Progenitor cell of endocrine pancreas (in vitro differentiated cells): ENCODE results near the gene BICDL1. TPM values are rescaled to one million over a fixed set of nuclear protein-coding genes. Genes with fewer than 3 reads are reported as not detected.
A peak's percentile ranks its signal among the peaks of the same experiment; 100 is the strongest.

Experiments used
- DNase-seq: peaks from one replicate; pipeline ENCODE4 v3.0.0; 2021; ENCODE audit warnings: low spot score; ENCODE audit not compliant: unreplicated experiment
- H3K27ac Mint-ChIP-seq: 2 replicates; pipeline ENCODE4 v1.8.0; 2021; ENCODE audit warnings: mild to moderate bottlenecking, moderate library complexity, mixed read lengths
- H3K27me3 Mint-ChIP-seq: 2 replicates; pipeline ENCODE4 v1.8.0; 2021; ENCODE audit warnings: mixed read lengths
- H3K36me3 Mint-ChIP-seq: 2 replicates; pipeline ENCODE4 v1.8.0; 2022; ENCODE audit warnings: mixed read lengths; ENCODE audit not compliant: insufficient read depth
- H3K4me1 Mint-ChIP-seq: 2 replicates; pipeline ENCODE4 v1.8.0; 2021; ENCODE audit warnings: low read depth, mixed read lengths
- H3K4me3 Mint-ChIP-seq: 2 replicates; pipeline ENCODE4 v1.8.0; 2021; ENCODE audit warnings: low read depth, mild to moderate bottlenecking, moderate library complexity, mixed read lengths
- H3K9me3 Mint-ChIP-seq: 2 replicates; pipeline ENCODE4 v1.8.0; 2021; ENCODE audit warnings: low read depth, mixed read lengths
- CTCF ChIP-seq: fragments of 200-600 bp; sonication (generic); IDR thresholded peaks from one replicate; pipeline ENCODE4 v1.5.0; 2021; ENCODE audit warnings: antibody characterized with exemption, mild to moderate bottlenecking; ENCODE audit not compliant: unreplicated experiment
- total RNA-seq: library from RNA; stranded (reverse); gene quantifications from 2 replicates; pipeline ENCODE4 v1.2.1, GENCODE V29; 2021

Gene BICDL1
- total RNA-seq, 1 donor from 2014 or later: 11.1 TPM

GRCh38 chr12:120095331-120095730, 106.3 kb downstream of the BICDL1 start:
- Mint-ChIP-seq H3K4me3 (no peak overlapping the region), H3K27ac (no peak overlapping the region), H3K27me3 (no peaks in the 10 kb centered on the region), H3K9me3 (no peaks in the 10 kb centered on the region), H3K4me1 (no peaks in the 10 kb centered on the region), H3K36me3 (peaks cover 2% of the 10 kb centered on the region)
- TF ChIP-seq CTCF: no peak
- DNase-seq: no peak

DNA sequence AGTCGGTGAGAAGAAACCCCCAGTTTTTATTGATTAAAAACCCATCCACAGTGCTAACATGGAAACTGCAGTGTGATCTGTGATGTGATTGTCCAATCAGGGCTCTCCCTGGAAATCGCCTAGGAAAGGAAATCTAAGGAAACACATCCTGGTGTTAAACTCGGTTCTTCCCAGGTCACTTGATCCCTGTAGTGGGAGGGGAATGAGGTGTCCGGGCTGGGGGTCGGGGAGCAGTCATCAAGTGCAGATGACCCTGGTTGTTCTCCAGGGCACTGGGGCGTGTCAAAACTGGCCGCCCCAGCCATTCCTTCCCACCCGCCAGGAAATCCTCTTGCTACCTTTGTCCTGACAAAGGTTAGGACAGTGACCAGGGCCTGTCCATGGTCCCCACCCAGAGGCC, 106.7 kb downstream of the BICDL1 start:
- no peak overlapping the region for H3K27ac Mint-ChIP-seq
- DNase-seq: no peak

GRCh38 chr12:120096671-120097202, 107.7 kb downstream of the BICDL1 start:
- H3K36me3 Mint-ChIP-seq: peaks cover 2% of the 10 kb centered on the region
- no peak overlapping the region for H3K27ac Mint-ChIP-seq
- no peak for TF ChIP-seq CTCF
- no peak overlapping the region for H3K4me3 Mint-ChIP-seq
- no peaks in the 10 kb centered on the region for H3K9me3 Mint-ChIP-seq
- no peaks in the 10 kb centered on the region for H3K4me1 Mint-ChIP-seq
- no peaks in the 10 kb centered on the region for H3K27me3 Mint-ChIP-seq
- DNase-seq: no peak

More for the DNA sequence above, 106.7 kb downstream of the BICDL1 start:
- Mint-ChIP-seq H3K36me3 (peaks cover 2% of the 10 kb centered on the region), H3K4me1 (no peaks in the 10 kb centered on the region), H3K9me3 (no peaks in the 10 kb centered on the region), H3K27me3 (no peaks in the 10 kb centered on the region), H3K4me3 (no peak overlapping the region)
- TF ChIP-seq CTCF: no peak

DNA sequence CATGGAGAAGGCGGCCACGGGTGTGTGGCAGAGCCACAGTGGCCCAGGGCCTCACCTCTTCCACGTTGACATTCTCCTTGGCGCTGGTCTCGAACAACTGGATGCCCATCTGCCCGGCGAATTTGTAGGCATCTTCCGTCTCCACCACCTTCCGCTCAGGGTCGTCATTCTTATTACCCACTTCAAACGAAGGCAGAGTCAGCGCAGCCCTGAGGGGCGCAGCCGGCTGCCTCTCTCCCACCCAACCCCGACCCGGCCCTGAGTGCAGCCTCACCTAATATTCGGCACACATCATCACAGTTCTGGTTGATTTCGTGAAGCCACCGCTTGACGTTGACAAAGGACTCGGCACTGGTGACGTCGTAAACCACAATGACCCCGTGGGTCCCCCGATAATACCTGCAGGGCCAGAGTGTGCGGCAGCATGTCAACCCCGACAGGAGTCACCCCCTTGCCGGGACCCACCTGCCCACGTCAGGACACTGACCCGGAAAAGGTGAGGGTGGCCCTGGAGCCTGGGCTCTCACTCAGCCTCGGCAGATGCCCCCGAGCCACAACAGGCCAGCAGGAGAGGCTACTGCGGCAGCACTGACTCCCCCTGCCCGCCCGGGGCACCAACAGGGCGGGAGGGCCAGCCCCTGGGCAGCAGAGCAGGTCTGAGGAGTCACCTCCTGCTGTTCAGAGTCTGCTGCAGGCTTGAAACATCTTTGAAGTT, 109.9 kb downstream of the BICDL1 start:
- no peaks in the 10 kb centered on the region for H3K9me3 Mint-ChIP-seq
- H3K27ac Mint-ChIP-seq: no peak overlapping the region
- H3K4me3 Mint-ChIP-seq: no peak overlapping the region
- no peaks in the 10 kb centered on the region for H3K27me3 Mint-ChIP-seq
- DNase-seq: no peak
- H3K4me1 Mint-ChIP-seq: no peaks in the 10 kb centered on the region
- TF ChIP-seq CTCF: no peak
- peaks cover 2% of the 10 kb centered on the region for H3K36me3 Mint-ChIP-seq

GRCh38 chr12:120099738-120100137, 110.7 kb downstream of the BICDL1 start:
- no peaks in the 10 kb centered on the region for H3K9me3 Mint-ChIP-seq
- peaks cover 2% of the 10 kb centered on the region for H3K36me3 Mint-ChIP-seq
- H3K4me3 Mint-ChIP-seq: no peak overlapping the region
- peak overlapping the region; percentile 62 for H3K27ac Mint-ChIP-seq
- H3K27me3 Mint-ChIP-seq: no peaks in the 10 kb centered on the region
- TF ChIP-seq CTCF: no peak
- H3K4me1 Mint-ChIP-seq: no peaks in the 10 kb centered on the region
- DNase-seq: no peak
